ENCODE results near the gene ZNF556. TPM values are rescaled to one million over a fixed set of nuclear protein-coding genes. Genes with fewer than 3 reads are reported as not detected.

ZNF556 gene
- polyA plus RNA-seq, 3 donors, result not detected

DNA sequence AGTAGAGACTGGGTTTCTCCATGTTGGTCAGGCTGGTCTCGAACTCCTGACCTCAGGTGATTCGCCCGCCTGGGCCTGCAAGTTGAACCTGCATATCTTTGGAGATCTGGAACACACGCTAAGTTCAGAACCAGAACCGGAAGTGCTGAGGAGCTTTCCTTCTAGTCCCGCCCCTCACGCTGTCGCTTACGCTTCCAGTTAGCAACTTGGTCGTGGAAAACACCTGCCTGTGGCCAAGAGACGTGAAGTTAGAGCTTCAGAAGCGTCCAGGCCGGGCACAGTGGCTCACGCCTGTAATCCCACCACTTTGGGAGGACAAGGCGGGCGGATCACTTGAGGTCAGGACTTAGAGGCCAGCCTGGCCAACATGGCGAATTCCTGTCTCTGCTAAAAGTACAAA lies 18.6 kb downstream of the ZNF556 start:
- WGBS (ENCODE audit: insufficient coverage), result 93% methylated on average over 17 of the region's 17 CpGs
- Histone ChIP-seq H2AFZ (ENCODE audit: insufficient read depth, low read depth, low read length, poor library complexity, severe bottlenecking) (no peak overlapping the region), H3K9ac (ENCODE audit: insufficient read depth, low read length, poor library complexity, severe bottlenecking) (no peak overlapping the region), H3K4me1 (ENCODE audit: control insufficient read depth in 1 of 2, insufficient read depth in 2 of 2, low read length in 2 of 2) (no peaks in the 10 kb centered on the region), H4K20me1 (ENCODE audit: insufficient read depth, low read length) (no peaks in the 10 kb centered on the region), H3K36me3 (replicated peaks in 1 of 2; ENCODE audit: control insufficient read depth in 1 of 2, insufficient read depth in 2 of 2, low read length in 2 of 2) (no peaks in the 10 kb centered on the region), H3K27me3 (ENCODE audit: control insufficient read depth in 2 of 2, insufficient read depth in 2 of 2, low read length in 2 of 2) (no peaks in the 10 kb centered on the region), H3K4me2 (replicated peaks; ENCODE audit: extremely low read depth, low read length, poor library complexity, severe bottlenecking) (no peak overlapping the region), H3K79me2 (ENCODE audit: insufficient read depth, low read length) (no peaks in the 10 kb centered on the region), H3K27ac (ENCODE audit: low read depth in 1 of 2, low read length in 2 of 2) (no peak overlapping the region), H3K4me3 (replicated peaks in 1 of 3; ENCODE audit: low read depth in 2 of 3, low read length in 3 of 3) (no peak overlapping the region), H3K9me3 (replicated peaks in 1 of 2; ENCODE audit: control insufficient read depth in 1 of 2, insufficient read depth in 1 of 2, low read length in 2 of 2) (peaks cover 0 to 8% of the 10 kb centered on the region in 2 donors)
- H3K4me1 Mint-ChIP-seq, result peaks cover 11% of the 10 kb centered on the region
- no peak for DNase-seq
- H3K27ac Mint-ChIP-seq, result no peak overlapping the region
- intact Hi-C loops (cut with micrococcal nuclease), result no loop called here
- no peak overlapping the region for H3K4me3 Mint-ChIP-seq
- H3K27me3 Mint-ChIP-seq (ENCODE audit: low read depth in 3 of 3), result peaks cover 0 to 5% (median 4%) of the 10 kb centered on the region in 3 donors
- TF ChIP-seq, protein P1, sequence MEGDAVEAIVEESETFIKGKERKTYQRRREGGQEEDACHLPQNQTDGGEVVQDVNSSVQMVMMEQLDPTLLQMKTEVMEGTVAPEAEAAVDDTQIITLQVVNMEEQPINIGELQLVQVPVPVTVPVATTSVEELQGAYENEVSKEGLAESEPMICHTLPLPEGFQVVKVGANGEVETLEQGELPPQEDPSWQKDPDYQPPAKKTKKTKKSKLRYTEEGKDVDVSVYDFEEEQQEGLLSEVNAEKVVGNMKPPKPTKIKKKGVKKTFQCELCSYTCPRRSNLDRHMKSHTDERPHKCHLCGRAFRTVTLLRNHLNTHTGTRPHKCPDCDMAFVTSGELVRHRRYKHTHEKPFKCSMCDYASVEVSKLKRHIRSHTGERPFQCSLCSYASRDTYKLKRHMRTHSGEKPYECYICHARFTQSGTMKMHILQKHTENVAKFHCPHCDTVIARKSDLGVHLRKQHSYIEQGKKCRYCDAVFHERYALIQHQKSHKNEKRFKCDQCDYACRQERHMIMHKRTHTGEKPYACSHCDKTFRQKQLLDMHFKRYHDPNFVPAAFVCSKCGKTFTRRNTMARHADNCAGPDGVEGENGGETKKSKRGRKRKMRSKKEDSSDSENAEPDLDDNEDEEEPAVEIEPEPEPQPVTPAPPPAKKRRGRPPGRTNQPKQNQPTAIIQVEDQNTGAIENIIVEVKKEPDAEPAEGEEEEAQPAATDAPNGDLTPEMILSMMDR (IDR thresholded peaks at IDR 0.05), result no peak
- H3K9me3 Mint-ChIP-seq, result peaks cover 4 to 22% (median 12%) of the 10 kb centered on the region in 7 donors
- no peaks in the 10 kb centered on the region for H3K36me3 Mint-ChIP-seq

- H3K27me3 ChIP-seq (ENCODE audit: control insufficient read depth in 2 of 2, insufficient read depth in 2 of 2, low read length in 2 of 2), result no peaks in the 10 kb centered on the region
- no peak overlapping the region for H3K9ac ChIP-seq (ENCODE audit: insufficient read depth, low read length, poor library complexity, severe bottlenecking)
- Mint-ChIP-seq H3K4me1 (peaks cover 11% of the 10 kb centered on the region), H3K27ac (peak overlapping the region in 2 of 7 donors; percentile 2 to 54), H3K36me3 (no peaks in the 10 kb centered on the region), H3K4me3 (no peak overlapping the region), H3K27me3 (ENCODE audit: low read depth in 3 of 3) (peaks cover 0 to 8% (median 4%) of the 10 kb centered on the region in 3 donors), H3K9me3 (peaks cover 4 to 14% (median 9%) of the 10 kb centered on the region in 7 donors)
- peak; percentile 12 to 56 (median 31) for DNase-seq
- no peaks in the 10 kb centered on the region for H4K20me1 ChIP-seq (ENCODE audit: insufficient read depth, low read length)
- no peaks in the 10 kb centered on the region for H3K36me3 ChIP-seq (replicated peaks in 1 of 2; ENCODE audit: control insufficient read depth in 1 of 2, insufficient read depth in 2 of 2, low read length in 2 of 2)
- 33% methylated on average over 9 of the region's 9 CpGs for WGBS (ENCODE audit: insufficient coverage)
- intact Hi-C loops (cut with micrococcal nuclease), result no loop called here
- no peak overlapping the region for H3K4me2 ChIP-seq (replicated peaks; ENCODE audit: extremely low read depth, low read length, poor library complexity, severe bottlenecking)
- H3K4me3 ChIP-seq (replicated peaks in 1 of 3; ENCODE audit: low read depth in 2 of 3, low read length in 3 of 3), result no peak overlapping the region
- peaks cover 0 to 2% of the 10 kb centered on the region in 2 donors for H3K9me3 ChIP-seq (replicated peaks in 1 of 2; ENCODE audit: control insufficient read depth in 1 of 2, insufficient read depth in 1 of 2, low read length in 2 of 2)
- TF ChIP-seq, protein P1 (IDR thresholded peaks at IDR 0.05), result peak; percentile 86
- H3K4me1 ChIP-seq (ENCODE audit: control insufficient read depth in 1 of 2, insufficient read depth in 2 of 2, low read length in 2 of 2), result no peaks in the 10 kb centered on the region
- no peaks in the 10 kb centered on the region for H3K79me2 ChIP-seq (ENCODE audit: insufficient read depth, low read length)
- no peak overlapping the region for H3K27ac ChIP-seq (ENCODE audit: low read depth in 1 of 2, low read length in 2 of 2)
- no peak overlapping the region for H2AFZ ChIP-seq (ENCODE audit: insufficient read depth, low read depth, low read length, poor library complexity, severe bottlenecking)
These were observed 20.3 kb downstream of the ZNF556 start for GRCh38 chr19:2887391-2887914.

Data from CD14-positive monocyte (primary cell).